ENCODE data around the gene OPN1MW2.
A peak's percentile ranks its signal among the peaks of the same experiment; 100 is the strongest.
"Not testable (repeated sequence)": the region's sequence is repeated elsewhere in the genome, so short reads cannot be mapped to it uniquely, and the experiment has no call there.

The OPN1MW2 gene

DNA sequence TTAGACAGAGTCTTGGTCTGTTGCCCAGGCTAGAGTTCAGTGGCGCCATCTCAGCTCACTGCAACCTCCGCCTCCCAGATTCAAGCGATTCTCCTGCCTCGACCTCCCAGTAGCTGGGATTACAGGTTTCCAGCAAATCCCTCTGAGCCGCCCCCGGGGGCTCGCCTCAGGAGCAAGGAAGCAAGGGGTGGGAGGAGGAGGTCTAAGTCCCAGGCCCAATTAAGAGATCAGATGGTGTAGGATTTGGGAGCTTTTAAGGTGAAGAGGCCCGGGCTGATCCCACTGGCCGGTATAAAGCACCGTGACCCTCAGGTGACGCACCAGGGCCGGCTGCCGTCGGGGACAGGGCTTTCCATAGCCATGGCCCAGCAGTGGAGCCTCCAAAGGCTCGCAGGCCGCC, at the start of gene OPN1MW2:
OPN1MW2 (plus strand) TSS at position 301 of the 400 bp plus-strand sequence; CDS start at position 361, 60 bp downstream.
- not testable (repeated sequence) for H3K4me3 ChIP-seq; DNase-seq (ENCODE audit: low spot score); H3K27ac ChIP-seq

GRCh38 chrX:154172535-154172943, 47.0 kb upstream of the OPN1MW2 start:
- not testable (repeated sequence) for H3K27ac ChIP-seq; DNase-seq (ENCODE audit: low spot score); H3K4me3 ChIP-seq

DNA sequence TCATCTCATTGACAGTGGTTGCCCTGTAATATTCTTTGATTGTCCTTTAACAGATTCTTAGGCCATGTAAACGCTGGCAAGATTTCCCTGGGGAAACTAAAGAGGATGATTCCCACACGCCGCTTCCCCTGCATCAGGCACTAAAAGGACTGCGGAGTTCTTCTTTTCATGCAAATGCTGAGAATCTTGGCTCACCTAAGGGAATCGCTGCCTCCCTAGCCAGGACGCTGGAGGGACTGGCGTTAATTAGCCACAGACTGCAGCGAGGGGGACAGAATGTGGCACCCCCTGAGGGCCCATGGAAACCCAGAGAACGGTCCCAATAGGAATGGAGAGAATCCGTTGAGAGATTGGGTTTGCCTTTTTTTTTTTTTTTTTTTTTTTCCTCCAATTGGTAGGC, 45.2 kb upstream of the OPN1MW2 start:
- DNase-seq (ENCODE audit: low spot score); H3K4me3 ChIP-seq; H3K27ac ChIP-seq: not testable (repeated sequence)

- not testable (repeated sequence) for DNase-seq (ENCODE audit: low spot score); H3K4me3 ChIP-seq; H3K27ac ChIP-seq
Measured at GRCh38 chrX:154182296-154182695, 37.3 kb upstream of the OPN1MW2 start, which contains the start of gene OPN1MW. OPN1MW (plus strand) TSS chrX:154182596; CDS start chrX:154182678, 82 bp downstream.

- H3K27ac ChIP-seq; H3K4me3 ChIP-seq; DNase-seq (ENCODE audit: low spot score): not testable (repeated sequence)
Measured at GRCh38 chrX:154183794-154184193, 35.8 kb upstream of the OPN1MW2 start.

DNA sequence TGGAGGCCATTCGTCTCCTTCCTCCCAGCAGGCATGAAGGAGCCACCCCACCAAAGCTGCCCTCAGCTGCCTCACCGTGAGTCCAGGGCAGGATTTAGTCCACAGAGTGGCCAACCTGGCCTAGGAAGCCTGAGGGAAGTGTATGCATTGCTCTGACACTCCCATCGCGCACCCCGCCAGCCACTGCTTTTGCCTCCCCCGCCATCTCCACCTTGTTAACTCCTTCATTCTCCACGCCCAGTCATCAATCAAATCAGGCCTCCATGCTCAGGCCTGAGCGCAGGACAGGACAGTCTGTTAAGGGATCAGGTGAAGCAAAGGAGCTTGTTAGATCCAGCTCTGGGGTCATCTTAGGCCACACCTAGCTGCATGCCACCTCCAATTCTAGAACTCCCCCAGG, 26.7 kb upstream of the OPN1MW2 start:
- not testable (repeated sequence) for H3K27ac ChIP-seq; DNase-seq (ENCODE audit: low spot score); H3K4me3 ChIP-seq

DNA sequence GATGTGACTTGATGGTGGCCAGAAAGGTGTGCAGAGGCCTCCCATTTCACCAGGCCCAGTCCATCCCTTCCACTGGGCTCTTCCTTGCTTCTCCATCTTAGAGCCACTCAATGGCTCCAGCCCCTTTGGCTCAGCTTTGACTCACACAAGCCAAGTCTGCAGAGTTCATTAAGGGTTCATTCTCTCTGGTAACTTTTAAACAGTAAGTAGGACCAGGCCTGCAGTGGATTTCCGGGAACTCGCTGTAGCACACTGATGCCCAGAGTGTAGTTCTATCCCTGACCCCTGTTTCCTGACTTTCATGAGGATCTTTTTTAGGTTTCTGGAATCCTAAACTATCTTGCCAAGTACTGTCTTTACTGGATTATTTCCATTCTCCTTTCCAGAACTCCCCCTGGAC, 25.2 kb upstream of the OPN1MW2 start:
- H3K4me3 ChIP-seq; H3K27ac ChIP-seq; DNase-seq (ENCODE audit: low spot score): not testable (repeated sequence)

- H3K4me3 ChIP-seq; H3K27ac ChIP-seq; DNase-seq (ENCODE audit: low spot score): not testable (repeated sequence)
Measured at GRCh38 chrX:154196466-154196865, 23.1 kb upstream of the OPN1MW2 start.

GRCh38 chrX:154209670-154210418, 9.7 kb upstream of the OPN1MW2 start:
- DNase-seq (ENCODE audit: low spot score); H3K4me3 ChIP-seq; H3K27ac ChIP-seq: not testable (repeated sequence)

- H3K27ac ChIP-seq; DNase-seq (ENCODE audit: low spot score); H3K4me3 ChIP-seq: not testable (repeated sequence)
Measured at GRCh38 chrX:154211057-154211456, 8.5 kb upstream of the OPN1MW2 start.

- DNase-seq (ENCODE audit: low spot score); H3K4me3 ChIP-seq; H3K27ac ChIP-seq: not testable (repeated sequence)
Measured at GRCh38 chrX:154211499-154211898, 8.1 kb upstream of the OPN1MW2 start.

DNA sequence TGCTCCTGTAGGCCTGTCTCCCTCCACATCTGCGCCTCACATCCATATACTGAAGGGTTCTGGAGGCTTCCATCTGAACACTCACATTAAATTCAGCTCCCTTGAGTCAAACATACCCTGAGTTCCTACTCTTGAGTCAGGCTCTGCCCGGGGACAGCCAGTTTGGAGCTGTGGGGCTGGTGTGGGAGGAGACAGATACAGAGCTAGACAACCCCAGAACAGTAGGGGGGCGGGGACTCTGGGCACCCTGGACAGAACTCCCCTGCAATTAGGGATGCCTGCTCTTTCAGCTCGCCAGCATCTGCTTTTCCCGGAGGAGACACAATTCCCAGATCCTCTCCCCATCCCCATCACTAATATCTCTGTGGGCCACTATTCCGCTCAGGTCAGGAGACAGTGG, 5.7 kb downstream of the OPN1MW2 start:
- H3K27ac ChIP-seq; DNase-seq (ENCODE audit: low spot score); H3K4me3 ChIP-seq: not testable (repeated sequence)

- not testable (repeated sequence) for DNase-seq (ENCODE audit: low spot score); H3K27ac ChIP-seq; H3K4me3 ChIP-seq
Measured at GRCh38 chrX:154226706-154227105, 7.2 kb downstream of the OPN1MW2 start.

- H3K27ac ChIP-seq; DNase-seq (ENCODE audit: low spot score): not testable (repeated sequence)
Measured at GRCh38 chrX:154231443-154231842, 11.9 kb downstream of the OPN1MW2 start.

GRCh38 chrX:154233620-154234019, 14.1 kb downstream of the OPN1MW2 start:
- not testable (repeated sequence) for H3K27ac ChIP-seq

More at GRCh38 chrX:154231443-154231842, 11.9 kb downstream of the OPN1MW2 start:
- not testable (repeated sequence) for H3K4me3 ChIP-seq

GRCh38 chrX:154238939-154239559, 19.5 kb downstream of the OPN1MW2 start:
- H3K4me3 ChIP-seq; H3K27ac ChIP-seq; DNase-seq (ENCODE audit: low spot score): not testable (repeated sequence)

More at GRCh38 chrX:154233620-154234019, 14.1 kb downstream of the OPN1MW2 start:
- H3K4me3 ChIP-seq; DNase-seq (ENCODE audit: low spot score): not testable (repeated sequence)

DNA sequence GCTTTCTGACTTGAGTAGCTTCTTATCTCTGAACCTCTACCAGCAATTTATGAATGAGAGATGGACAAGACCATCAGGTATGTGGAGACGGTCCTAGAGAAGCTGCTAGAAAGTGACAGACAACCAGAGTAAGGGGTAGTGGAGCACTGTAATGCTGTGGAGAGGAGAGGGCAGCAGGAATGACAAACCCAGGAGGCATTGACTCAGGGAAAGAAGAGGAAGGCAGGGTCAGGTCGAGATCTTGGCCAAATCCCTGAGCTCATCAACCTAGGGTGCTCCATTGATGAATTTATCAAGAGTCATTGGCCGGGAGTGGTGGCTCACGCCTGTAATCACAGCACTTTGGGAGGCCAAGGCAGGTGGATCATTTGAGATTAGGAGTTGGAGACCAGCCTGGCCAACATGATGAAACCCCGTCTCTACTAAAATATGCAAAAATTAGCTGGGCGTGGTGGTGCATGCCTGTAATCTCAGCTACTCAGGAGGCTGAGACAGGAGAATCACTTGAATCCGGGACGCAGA, 20.5 kb downstream of the OPN1MW2 start:
- DNase-seq (ENCODE audit: low spot score), result peak; percentile 49
- H3K4me3 ChIP-seq, H3K27ac ChIP-seq: not testable (repeated sequence)

GRCh38 chrX:154247377-154248045, 28.0 kb downstream of the OPN1MW2 start:
- H3K27ac ChIP-seq; DNase-seq (ENCODE audit: low spot score); H3K4me3 ChIP-seq: not testable (repeated sequence)

- not testable (repeated sequence) for H3K27ac ChIP-seq; DNase-seq (ENCODE audit: low spot score); H3K4me3 ChIP-seq
Measured at GRCh38 chrX:154248076-154248475, 28.5 kb downstream of the OPN1MW2 start.
